Inferior parietal cortex (tissue), 1 donor: Measurements from ENCODE around the gene SHMT1.
"Not testable (repeated sequence)": the region's sequence is repeated elsewhere in the genome, so short reads cannot be mapped to it uniquely, and the experiment has no call there.

Experiments used
- DNase-seq: peaks from one replicate; pipeline ENCODE4 v3.0.0-alpha.2; 2016; ENCODE audit errors: extremely low spot score

Gene SHMT1

DNA sequence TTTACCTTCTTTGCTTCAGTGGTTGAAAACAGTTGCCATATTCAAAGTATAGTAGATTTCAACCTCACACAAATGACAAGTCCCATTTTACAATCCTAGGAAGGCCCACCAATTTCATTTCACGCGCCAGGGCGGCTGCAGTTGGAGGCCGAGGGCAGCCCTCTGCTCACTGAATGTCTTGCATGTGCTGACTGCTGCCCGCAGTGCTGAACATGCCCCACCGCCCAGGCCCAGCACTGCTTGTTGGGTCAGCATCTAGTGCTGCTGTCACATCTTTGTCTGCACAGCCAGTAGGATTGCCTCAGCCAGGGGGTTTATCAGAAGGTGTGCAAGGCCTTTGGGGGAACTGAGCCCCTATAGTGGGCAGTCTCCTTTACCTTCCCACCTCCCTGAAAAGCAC is 36.8 kb downstream of the SHMT1 start:
- DNase-seq, result no peak

DNA sequence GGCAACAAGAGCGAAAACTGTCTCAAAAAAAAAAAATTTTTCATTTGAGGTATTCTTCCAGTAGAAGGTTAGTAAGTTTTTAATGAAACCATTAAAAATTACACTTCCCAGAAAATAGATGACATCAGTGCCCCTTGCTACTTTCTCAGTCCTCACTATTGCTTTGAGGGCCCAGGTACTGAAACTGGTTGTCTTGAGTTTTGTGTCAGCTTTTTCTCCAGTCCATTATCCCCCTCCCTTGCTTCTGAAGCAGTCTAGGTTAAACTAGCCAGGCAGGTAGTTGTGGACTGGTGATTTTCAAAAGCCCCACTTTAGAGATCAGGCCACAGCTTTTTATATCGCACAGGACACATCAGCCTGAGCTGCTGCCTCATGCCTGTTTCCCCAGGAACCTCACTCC is 37.3 kb downstream of the SHMT1 start:
- no peak for DNase-seq

DNA sequence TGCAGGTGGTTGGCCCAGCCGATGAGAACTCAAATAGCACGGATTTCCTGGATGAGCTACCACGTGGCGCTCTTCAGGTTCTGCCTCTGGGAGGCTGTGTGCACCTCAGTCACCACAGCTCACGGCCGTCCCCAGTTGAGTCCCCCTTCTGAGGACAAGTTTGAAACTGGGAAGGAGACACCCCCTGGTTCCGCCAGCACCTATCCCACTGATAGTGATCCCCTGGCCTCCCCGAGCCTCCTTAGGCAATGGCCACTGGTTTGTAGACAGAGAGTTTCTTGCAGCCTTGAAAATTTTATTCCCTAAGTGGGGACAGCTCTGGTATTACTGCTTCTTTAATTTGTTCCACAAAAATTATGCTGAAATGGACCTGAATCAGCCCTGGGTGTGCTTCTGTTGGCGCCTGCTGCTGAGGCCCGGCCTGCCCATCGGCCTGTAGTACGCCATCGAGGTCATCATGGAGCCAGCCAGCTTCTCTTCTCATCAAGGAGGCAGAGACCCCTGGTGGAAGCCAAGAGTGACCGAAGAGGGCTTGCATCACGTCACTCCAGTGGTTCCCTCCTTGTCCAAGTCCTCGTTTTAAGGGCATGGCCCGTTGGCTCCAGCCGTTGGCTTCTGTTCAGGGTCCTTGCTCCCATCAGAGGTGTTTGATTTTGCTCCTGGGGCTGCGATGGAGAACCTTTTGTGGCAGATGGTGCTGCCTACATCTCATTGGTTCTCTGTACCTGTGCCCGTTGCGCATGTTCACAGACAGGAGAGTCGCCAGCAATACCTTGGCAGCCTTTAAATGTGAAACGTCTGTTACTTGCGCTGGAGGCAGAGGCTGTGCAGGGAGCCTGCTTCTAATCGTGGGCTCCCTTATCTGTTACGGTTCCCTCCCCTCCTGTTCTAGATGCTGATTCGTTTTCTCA is 39.0 kb downstream of the SHMT1 start:
- no peak for DNase-seq

DNA sequence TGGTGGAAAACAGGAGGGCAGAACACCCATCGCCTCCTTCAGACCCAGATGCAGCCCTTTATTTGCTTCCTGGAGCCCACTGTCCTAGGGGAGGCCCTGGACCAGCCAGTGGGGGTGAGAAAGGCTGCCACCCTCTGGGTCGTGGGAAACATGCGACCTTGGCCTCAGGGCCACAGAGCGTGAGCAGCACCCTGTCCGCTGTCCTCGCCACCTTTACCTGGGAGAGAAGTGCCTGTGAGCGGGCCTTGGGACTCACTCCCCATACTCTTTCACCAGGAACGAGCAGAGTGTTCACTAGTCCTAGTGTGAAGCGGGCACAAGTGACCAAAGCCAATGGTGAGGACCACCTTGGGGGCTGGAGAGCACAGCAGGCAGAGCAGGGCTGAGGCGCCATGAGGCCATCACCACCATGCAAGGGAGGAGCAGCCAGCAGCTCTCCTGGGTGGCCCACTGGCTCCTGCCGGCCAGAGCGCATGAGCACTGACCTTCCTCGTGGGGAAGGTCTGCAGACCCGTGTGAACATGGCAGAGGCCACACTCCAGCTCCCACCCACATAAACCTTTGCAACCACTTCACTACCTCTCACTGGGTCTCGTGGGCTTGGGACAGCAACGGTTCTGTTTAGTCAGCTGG is 39.7 kb downstream of the SHMT1 start:
- DNase-seq, result no peak

DNA sequence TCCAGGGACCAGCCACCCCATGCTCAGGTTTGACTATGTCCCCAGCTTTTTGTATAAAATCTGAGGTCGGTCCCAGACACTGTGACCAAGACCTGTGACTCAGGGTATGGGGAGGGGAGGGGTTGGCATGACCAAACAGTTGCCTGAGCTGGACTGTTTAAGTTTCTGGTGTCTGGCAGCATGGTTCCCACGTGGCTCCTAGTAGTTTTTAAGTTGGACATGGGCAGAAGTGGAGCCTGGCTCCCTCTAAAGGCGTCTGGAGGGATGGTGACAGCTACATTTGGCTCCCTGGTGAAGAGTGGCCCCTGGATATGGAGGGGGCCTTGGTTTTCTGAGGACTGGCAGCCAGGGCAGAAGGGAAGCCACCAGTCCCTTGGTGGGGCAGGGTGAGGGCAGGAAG is 40.3 kb downstream of the SHMT1 start:
- DNase-seq, result no peak

DNA sequence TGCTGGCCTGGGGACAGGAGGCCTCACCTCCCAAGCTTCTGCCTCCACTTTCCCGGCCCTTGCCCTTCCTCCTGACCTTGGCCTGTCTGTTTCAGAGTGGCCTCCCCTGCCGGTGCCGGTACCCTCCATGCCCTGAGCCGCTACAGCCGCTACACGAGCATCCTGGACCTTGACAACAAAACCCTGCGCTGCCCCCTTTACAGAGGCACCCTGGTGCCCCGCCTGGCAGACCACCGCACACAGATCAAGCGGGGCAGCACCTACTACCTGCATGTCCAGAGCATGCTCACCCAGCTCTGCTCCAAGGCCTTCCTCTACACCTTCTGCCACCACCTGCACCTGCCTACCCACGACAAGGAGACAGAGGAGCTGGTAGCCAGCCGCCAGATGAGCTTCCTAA is 40.8 kb downstream of the SHMT1 start:
- no peak for DNase-seq

DNA sequence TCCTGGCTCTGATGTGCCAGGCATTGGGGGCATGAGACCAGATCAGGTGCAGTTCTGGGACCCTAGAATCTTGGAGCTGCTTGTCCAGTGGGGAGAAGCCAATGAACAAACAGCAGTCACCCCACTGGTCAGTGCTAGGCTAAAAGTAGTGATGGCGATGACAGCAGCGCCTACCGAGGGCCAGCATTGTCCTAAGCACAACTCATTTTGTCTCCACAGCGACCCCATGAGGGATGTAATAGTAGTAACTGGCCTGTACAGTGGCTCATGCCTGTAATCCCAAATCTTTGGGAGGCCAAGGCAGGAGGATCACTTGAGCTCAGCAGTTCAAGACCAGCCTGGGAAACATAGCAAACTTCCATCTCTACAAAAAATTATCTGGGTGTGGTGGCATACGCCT is 42.0 kb downstream of the SHMT1 start:
- DNase-seq, result no peak

DNA sequence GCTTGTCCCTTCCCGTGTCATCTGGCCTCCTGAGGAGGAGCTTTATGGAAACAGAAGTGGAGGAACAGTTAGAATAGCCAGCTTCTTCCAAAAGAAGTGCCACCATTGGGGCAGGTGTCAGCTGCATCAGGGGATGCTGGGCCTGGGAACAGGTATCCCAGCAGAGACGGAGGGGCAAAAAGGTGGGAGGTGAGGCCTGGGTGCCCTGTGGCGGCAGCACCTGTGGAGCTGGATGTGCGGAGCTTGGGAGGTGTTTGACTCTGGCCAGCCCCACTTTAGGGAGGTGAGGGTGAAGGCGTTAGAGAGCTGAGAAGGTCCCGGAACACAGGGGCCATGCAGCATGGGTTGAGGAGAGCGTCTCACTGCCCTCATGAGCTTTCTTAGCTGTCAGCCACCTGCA is 43.0 kb downstream of the SHMT1 start:
- DNase-seq, result no peak

DNA sequence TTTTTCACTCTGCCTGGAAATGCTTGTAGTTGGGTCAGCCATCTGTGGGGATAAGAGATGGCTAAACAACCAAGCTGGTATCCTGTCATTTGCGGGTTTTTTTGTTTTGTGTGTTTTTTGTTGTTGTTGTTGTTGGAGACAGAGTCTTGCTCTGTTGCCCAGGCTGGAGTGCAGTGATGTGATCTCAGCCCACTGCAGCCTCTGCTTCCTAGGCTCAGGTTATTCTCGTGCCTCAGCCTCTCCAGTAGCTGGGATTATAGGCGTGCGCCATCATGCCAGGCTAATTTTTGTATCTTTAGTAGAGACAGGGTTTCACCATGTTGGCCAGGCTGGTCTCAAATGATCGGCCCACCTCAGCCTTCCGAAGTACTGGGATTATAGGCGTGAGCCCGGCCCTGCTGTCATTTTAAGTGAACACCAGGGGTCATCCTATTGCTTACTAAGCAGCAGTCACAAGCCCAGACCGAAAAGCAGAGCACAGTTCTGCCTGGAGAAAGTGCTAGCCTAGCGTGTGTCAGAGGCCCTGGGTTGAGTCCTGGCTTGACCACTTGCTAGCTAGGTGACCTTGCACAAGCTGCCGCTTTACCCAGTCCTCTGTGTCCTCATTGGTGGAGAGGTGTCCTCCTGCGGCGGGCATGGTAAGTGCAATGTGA is 43.6 kb downstream of the SHMT1 start:
- peak; percentile 42 for DNase-seq

DNA sequence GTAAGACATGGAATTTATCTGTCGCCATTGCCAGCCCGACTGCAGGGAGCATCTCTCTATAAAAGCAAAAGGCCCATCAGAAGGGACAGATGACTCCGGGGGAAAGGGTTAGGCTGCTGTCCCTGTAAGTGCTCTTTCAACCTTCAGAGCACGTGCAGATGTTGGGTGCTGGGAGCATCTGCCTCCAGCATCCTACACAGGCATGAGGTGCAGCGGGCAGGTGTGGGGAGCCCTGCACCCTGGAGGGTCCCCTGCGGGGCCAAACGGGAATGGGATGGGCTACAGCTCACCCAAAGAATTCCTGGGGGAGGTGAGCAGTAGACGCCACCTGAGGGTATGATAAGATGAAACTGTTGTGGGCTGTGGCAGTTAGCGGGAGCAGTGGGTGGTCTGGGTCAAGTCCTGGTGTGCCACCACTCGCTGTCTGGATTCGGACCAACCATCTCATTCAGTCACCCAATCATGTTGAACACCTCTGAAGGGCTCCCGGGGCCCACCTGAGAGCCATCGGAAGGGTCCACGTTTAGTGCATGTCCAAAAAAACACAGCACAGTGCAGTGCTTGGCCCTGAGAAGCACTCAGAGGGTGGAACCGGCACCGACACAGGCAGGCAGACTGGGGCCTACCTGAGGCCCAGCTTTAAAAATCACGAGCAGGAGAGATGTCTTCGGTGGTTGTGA is 44.4 kb downstream of the SHMT1 start:
- DNase-seq, result no peak

DNA sequence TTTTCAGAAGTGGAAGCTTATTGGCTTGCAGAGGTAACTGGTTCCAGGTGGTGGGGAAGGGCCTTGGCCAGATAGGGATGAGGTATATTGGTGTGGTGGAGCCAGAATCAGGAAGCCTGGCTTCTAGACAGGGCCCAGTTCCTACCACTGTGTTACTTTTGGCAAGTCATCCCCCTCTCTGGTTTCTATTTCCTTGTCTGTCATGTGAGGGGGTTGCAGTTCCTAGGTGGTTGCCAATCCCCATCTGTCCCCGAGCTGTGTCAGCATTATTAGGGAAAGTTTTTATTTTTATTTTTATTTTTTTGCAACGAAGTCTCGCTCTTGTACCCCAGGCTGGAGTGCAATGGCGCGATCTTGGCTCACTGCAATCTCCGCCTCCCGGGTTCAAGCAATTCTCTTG is 45.2 kb downstream of the SHMT1 start:
- DNase-seq, result no peak

DNA sequence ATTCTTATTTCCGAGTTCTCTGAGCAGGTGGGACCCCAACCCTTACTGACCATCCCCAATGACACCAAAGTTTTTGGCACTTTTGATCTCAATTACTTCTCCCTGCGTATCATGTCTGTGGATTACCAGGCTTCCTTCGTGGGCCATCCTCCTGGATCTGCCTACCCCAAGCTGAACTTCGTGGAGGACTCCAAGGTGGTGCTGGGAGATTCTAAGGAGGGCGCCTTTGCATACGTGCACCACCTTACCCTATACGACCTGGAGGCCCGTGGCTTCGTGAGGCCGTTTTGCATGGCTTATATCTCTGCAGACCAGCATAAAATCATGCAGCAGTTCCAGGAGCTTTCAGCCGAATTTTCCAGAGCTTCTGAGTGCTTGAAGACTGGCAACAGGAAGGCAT is 47.4 kb downstream of the SHMT1 start:
- no peak for DNase-seq

DNA sequence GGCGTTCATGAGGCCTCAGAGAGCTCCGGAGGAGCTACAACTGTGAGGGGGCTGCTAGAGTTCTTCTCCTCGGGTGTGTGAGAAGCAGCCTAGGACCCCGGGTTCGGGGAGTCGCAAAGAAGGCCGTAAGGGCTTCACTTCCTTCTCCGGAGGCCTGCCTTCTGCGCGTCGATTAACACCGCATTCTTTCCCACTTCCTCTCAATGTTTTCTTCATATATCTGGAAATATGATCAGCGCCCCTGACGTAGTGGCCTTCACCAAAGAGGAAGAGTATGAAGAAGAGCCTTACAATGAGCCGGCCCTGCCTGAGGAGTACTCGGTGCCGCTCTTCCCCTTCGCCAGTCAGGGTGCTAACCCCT is 47.8 kb downstream of the SHMT1 start:
- no peak for DNase-seq

DNA sequence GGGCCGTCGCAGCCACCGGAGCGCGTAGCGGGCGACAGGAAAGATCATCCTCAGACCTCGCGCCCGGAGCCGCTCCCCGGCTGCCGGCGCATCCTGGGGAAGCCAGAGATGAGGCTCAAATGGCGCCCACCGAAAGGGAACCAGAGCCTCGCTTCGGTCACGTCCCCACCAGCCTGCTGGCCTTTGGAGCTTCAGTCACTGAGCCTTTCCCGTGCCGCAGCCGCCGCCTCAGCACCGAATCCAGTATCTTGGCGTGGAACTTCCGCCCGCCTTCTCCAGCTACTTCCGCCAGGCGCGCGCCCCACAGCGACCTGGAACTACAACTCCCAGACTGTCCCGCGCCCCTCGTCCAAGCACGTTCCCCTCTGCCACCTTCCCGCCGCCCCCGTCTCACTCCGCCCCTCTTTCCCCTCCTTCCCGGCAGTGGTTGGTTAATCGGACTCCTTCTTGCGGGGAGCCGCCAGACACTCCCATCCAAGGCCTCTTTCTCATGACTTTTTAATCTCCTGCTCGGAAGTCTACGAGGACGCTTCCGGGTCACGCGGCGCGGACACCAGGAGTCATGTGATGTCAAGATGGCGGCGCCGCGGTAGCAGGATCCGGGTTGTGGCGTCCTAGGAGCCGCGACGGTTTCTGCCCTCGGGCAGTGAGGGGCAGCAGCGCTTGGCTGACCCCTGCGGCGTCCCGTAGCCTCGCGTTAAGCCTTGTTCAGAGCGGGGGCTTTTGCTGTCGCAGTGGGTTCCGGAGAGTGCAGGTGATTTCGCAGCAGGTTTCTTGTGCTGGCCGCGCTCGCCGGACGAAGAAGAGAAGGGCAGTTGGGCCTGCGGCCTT is 48.4 kb downstream of the SHMT1 start, which contains the start of the genes SMCR8 and TOP3A:
Gene SMCR8 (plus strand): TSS at position 563 of the 831 bp plus-strand sequence. CDS start 497 bp downstream, outside the sequence.
Gene TOP3A (minus strand): TSS at position 264 of the 831 bp plus-strand sequence. CDS start 216 bp downstream, at position 48.
- DNase-seq, result peak; percentile 93

DNA sequence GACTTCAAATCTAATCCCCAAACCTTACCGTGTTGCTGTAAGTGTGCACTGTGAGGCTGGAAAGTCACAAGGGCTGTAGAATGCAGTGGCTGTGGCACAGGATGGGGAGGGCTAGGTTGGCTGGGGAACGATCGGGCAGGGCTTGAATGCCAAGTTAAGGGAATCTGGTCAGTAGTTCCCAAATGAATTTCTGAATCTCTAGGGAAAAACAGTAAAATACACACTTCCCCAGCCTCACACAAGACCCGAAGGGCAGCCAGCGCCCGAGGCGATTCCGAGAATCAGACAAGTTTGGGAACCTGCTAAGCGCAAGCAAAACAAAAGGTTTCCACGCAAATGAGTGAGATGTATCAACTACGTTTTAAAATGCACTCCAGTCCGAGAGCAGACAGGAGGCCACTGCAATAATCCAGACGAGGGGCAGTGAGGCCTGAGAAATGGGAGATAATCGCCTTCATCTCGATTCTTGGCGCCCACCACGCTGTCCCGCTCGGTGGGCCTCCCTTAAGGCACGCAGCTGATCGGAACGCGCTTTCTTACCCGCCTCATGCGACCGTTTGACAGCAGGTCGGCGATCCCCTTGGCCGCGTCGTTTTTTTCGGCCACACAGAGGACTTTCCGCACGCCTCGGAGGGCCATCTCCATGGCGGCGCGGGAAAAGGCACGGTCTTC is 49.2 kb downstream of the SHMT1 start:
- DNase-seq, result no peak

DNA sequence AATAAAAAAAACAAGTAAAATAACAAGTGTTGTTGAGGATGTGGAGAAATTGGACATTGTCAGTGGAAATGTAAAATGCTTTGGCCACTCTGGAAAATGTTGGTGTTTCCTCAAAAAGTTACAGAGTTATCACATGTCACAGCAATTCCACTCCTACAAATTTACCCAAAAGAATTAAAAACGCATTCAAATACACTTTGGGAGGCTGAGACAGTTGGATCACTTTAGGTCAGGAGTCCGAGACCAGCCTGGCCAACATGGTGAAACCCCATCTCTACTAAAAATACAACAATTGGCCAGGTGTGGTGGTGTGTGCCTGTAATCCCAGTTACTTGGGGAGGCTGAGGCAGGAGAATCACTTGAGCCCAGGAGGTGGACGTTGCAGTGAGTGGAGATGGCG is 54.1 kb downstream of the SHMT1 start:
- DNase-seq, result no peak

DNA sequence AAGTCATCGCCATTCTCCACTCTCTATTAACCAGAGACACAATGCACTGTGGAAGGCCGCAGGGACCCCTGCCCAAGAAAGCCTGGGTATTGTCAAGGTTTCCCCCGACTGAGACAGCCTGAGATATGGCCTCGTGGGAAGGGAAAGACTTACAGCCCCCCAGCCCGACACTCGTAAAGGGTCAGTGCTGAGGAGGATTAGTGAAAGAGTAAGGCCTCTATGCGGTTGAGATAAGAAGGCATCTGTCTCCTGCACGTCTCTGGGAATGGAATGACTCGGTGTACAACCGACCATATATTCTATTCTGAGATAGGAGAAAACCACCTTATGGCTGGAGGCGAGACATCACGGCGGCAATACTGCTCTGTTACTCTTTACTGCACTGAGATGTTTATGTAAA is 60.1 kb downstream of the SHMT1 start:
- DNase-seq, result not testable (repeated sequence)

DNA sequence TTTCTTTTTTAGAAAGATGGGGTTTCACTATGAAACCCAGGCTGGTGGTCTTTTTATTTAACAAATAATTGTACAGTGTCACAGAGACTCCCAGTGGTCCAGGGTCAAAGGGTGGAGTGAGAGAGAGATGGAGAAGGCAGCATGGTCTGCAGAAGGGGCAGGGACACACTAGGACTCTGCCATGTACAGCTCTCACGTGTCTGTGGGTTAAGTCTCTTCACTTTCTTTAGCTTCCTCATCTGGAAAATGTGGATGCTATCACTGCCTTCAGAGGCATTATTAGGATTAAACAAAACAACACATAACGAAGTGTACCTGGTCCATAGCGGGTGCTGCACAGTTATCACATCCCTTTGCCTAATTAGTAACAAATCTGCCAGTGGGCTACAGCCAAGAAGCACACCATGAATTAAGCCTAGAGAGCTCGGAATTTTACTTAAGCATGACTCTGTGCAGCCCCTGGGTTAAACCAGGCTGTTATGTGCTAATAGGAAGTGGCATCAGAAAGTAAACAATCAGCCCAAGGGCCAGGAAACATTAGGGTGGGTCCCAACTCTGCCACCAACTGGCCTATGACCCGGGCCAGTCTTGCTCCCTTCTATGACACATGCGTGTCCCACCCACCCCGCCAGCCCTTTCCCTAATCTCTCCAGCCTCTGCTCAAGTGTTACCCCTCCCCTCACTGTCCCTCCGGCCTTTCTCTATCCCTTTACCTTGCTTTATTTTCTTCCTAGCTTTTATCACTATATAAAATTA is 62.4 kb downstream of the SHMT1 start:
- no peak for DNase-seq

DNA sequence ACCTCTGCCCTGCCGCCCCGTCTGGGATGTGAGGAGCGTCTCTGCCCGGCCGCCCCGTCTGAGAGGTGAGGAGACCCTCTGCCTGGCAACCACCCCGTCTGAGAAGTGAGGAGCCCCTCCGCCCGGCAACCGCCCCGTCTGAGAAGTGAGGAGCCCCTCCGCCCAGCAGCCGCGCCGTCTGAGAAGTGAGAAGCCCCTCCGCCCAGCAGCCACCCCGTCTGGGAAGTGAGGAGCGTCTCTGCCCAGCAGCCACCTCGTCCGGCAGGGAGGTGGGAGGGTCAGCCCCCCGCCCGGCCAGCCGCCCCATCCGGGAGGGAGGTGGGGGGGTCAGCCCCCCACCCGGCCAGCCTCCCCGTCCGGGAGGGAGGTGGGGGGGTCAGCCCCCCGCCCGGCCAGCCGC is 65.3 kb downstream of the SHMT1 start:
- not testable (repeated sequence) for DNase-seq
